ENCODE data around the gene PHACTR3. TPM values are rescaled to one million over a fixed set of nuclear protein-coding genes. Genes with fewer than 3 reads are reported as not detected.
A peak's percentile ranks its signal among the peaks of the same experiment; 100 is the strongest.

The PHACTR3 gene
- polyA plus RNA-seq, 1 donor: 8.3 TPM

GRCh38 chr20:59829786-59830664 lies 225.7 kb downstream of the PHACTR3 start:
- no peak for DNase-seq
- Histone ChIP-seq H3K27me3 (ENCODE audit: control insufficient read depth, insufficient read depth, low read length) (no peaks in the 10 kb centered on the region), H3K27ac (ENCODE audit: low read length) (no peak overlapping the region), H3K36me3 (ENCODE audit: control insufficient read depth, insufficient read depth, low read length) (no peaks in the 10 kb centered on the region), H3K4me3 (ENCODE audit: low read length) (no peak overlapping the region), H3K9me3 (ENCODE audit: control insufficient read depth, low read depth, low read length) (no peaks in the 10 kb centered on the region), H3K4me1 (ENCODE audit: control insufficient read depth, insufficient read depth, low read length) (peaks cover 26% of the 10 kb centered on the region)
- 92% methylated on average over 6 of the region's 12 CpGs for WGBS (ENCODE audit: insufficient coverage, low lambda C conversion rate)

GRCh38 chr20:59830665-59831023 lies 226.3 kb downstream of the PHACTR3 start:
- no CpG with 5 or more reads among the region's 6 CpGs for WGBS (ENCODE audit: insufficient coverage, low lambda C conversion rate)
- no peak overlapping the region for H3K4me3 ChIP-seq (ENCODE audit: low read length)
- no peak for DNase-seq
- H3K27me3 ChIP-seq (ENCODE audit: control insufficient read depth, insufficient read depth, low read length): no peaks in the 10 kb centered on the region
- H3K27ac ChIP-seq (ENCODE audit: low read length): no peak overlapping the region
- H3K36me3 ChIP-seq (ENCODE audit: control insufficient read depth, insufficient read depth, low read length): no peaks in the 10 kb centered on the region
- no peaks in the 10 kb centered on the region for H3K9me3 ChIP-seq (ENCODE audit: control insufficient read depth, low read depth, low read length)
- peaks cover 21% of the 10 kb centered on the region for H3K4me1 ChIP-seq (ENCODE audit: control insufficient read depth, insufficient read depth, low read length)

GRCh38 chr20:59831024-59831915 lies 226.9 kb downstream of the PHACTR3 start:
- peak; percentile 63 to 78 for DNase-seq
- no peak overlapping the region for H3K27ac ChIP-seq (ENCODE audit: low read length)
- no peaks in the 10 kb centered on the region for H3K27me3 ChIP-seq (ENCODE audit: control insufficient read depth, insufficient read depth, low read length)
- H3K9me3 ChIP-seq (ENCODE audit: control insufficient read depth, low read depth, low read length): no peaks in the 10 kb centered on the region
- WGBS (ENCODE audit: insufficient coverage, low lambda C conversion rate): no CpG with 5 or more reads among the region's 23 CpGs
- peaks cover 19% of the 10 kb centered on the region for H3K4me1 ChIP-seq (ENCODE audit: control insufficient read depth, insufficient read depth, low read length)
- H3K36me3 ChIP-seq (ENCODE audit: control insufficient read depth, insufficient read depth, low read length): no peaks in the 10 kb centered on the region
- no peak overlapping the region for H3K4me3 ChIP-seq (ENCODE audit: low read length)

GRCh38 chr20:59831916-59832270 lies 227.6 kb downstream of the PHACTR3 start:
- Histone ChIP-seq H3K4me3 (ENCODE audit: low read length) (no peak overlapping the region), H3K9me3 (ENCODE audit: control insufficient read depth, low read depth, low read length) (no peaks in the 10 kb centered on the region), H3K27ac (ENCODE audit: low read length) (no peak overlapping the region), H3K36me3 (ENCODE audit: control insufficient read depth, insufficient read depth, low read length) (no peaks in the 10 kb centered on the region), H3K4me1 (ENCODE audit: control insufficient read depth, insufficient read depth, low read length) (peaks cover 19% of the 10 kb centered on the region), H3K27me3 (ENCODE audit: control insufficient read depth, insufficient read depth, low read length) (no peaks in the 10 kb centered on the region)
- no peak for DNase-seq
- WGBS (ENCODE audit: insufficient coverage, low lambda C conversion rate): no CpG with 5 or more reads among the region's 3 CpGs

- H3K27me3 ChIP-seq (ENCODE audit: control insufficient read depth, insufficient read depth, low read length): no peaks in the 10 kb centered on the region
- H3K4me1 ChIP-seq (ENCODE audit: control insufficient read depth, insufficient read depth, low read length): peaks cover 13% of the 10 kb centered on the region
- no peak overlapping the region for H3K4me3 ChIP-seq (ENCODE audit: low read length)
- H3K36me3 ChIP-seq (ENCODE audit: control insufficient read depth, insufficient read depth, low read length): no peaks in the 10 kb centered on the region
- WGBS (ENCODE audit: insufficient coverage, low lambda C conversion rate): 90% methylated on average over 2 of the region's 13 CpGs
- no peak for DNase-seq
- H3K27ac ChIP-seq (ENCODE audit: low read length): no peak overlapping the region
- no peaks in the 10 kb centered on the region for H3K9me3 ChIP-seq (ENCODE audit: control insufficient read depth, low read depth, low read length)
Measured at GRCh38 chr20:59832406-59833363, 228.3 kb downstream of the PHACTR3 start.

GRCh38 chr20:59835057-59835447 lies 230.7 kb downstream of the PHACTR3 start:
- Histone ChIP-seq H3K4me1 (ENCODE audit: control insufficient read depth, insufficient read depth, low read length) (peaks cover 13% of the 10 kb centered on the region), H3K36me3 (ENCODE audit: control insufficient read depth, insufficient read depth, low read length) (no peaks in the 10 kb centered on the region), H3K9me3 (ENCODE audit: control insufficient read depth, low read depth, low read length) (no peaks in the 10 kb centered on the region), H3K27me3 (ENCODE audit: control insufficient read depth, insufficient read depth, low read length) (peaks cover 2% of the 10 kb centered on the region), H3K4me3 (ENCODE audit: low read length) (no peak overlapping the region), H3K27ac (ENCODE audit: low read length) (no peak overlapping the region)
- WGBS (ENCODE audit: insufficient coverage, low lambda C conversion rate): no CpG with 5 or more reads among the region's 2 CpGs
- no peak for DNase-seq

- H3K36me3 ChIP-seq (ENCODE audit: control insufficient read depth, insufficient read depth, low read length): no peaks in the 10 kb centered on the region
- no peak overlapping the region for H3K27ac ChIP-seq (ENCODE audit: low read length)
- no CpG with 5 or more reads among the region's 16 CpGs for WGBS (ENCODE audit: insufficient coverage, low lambda C conversion rate)
- no peaks in the 10 kb centered on the region for H3K9me3 ChIP-seq (ENCODE audit: control insufficient read depth, low read depth, low read length)
- peak overlapping the region; percentile 4 for H3K4me3 ChIP-seq (ENCODE audit: low read length)
- peaks cover 2% of the 10 kb centered on the region for H3K27me3 ChIP-seq (ENCODE audit: control insufficient read depth, insufficient read depth, low read length)
- peak; percentile 72 to 83 for DNase-seq
- peaks cover 13% of the 10 kb centered on the region for H3K4me1 ChIP-seq (ENCODE audit: control insufficient read depth, insufficient read depth, low read length)
Measured at GRCh38 chr20:59835448-59836395, 231.4 kb downstream of the PHACTR3 start.

- DNase-seq: peak in 1 of 2 donors; percentile 48
- Histone ChIP-seq H3K27ac (ENCODE audit: low read length) (no peak overlapping the region), H3K36me3 (ENCODE audit: control insufficient read depth, insufficient read depth, low read length) (no peaks in the 10 kb centered on the region), H3K27me3 (ENCODE audit: control insufficient read depth, insufficient read depth, low read length) (peaks cover 2% of the 10 kb centered on the region), H3K4me1 (ENCODE audit: control insufficient read depth, insufficient read depth, low read length) (peaks cover 8% of the 10 kb centered on the region), H3K4me3 (ENCODE audit: low read length) (peak overlapping the region; percentile 4), H3K9me3 (ENCODE audit: control insufficient read depth, low read depth, low read length) (no peaks in the 10 kb centered on the region)
- WGBS (ENCODE audit: insufficient coverage, low lambda C conversion rate): no CpG with 5 or more reads among the region's 6 CpGs
Measured at GRCh38 chr20:59836767-59837166, 232.4 kb downstream of the PHACTR3 start.

- Histone ChIP-seq H3K27ac (ENCODE audit: low read length) (no peak overlapping the region), H3K4me1 (ENCODE audit: control insufficient read depth, insufficient read depth, low read length) (peaks cover 8% of the 10 kb centered on the region), H3K27me3 (ENCODE audit: control insufficient read depth, insufficient read depth, low read length) (peaks cover 2% of the 10 kb centered on the region), H3K4me3 (ENCODE audit: low read length) (no peak overlapping the region), H3K36me3 (ENCODE audit: control insufficient read depth, insufficient read depth, low read length) (no peaks in the 10 kb centered on the region), H3K9me3 (ENCODE audit: control insufficient read depth, low read depth, low read length) (no peaks in the 10 kb centered on the region)
- peak in 1 of 2 donors; percentile 36 for DNase-seq
- no CpG with 5 or more reads among the region's 4 CpGs for WGBS (ENCODE audit: insufficient coverage, low lambda C conversion rate)
Measured at GRCh38 chr20:59837623-59838394, 233.5 kb downstream of the PHACTR3 start.
